GM19463 (cell line): ENCODE measurements around the gene PGP.

Experiments
- ATAC-seq: cut with Tn5 transposase; IDR thresholded peaks from one replicate; pipeline ENCODE4 v1.9.1; 2021; ENCODE audit warnings: mild to moderate bottlenecking, moderate library complexity; ENCODE audit not compliant: unreplicated experiment

PGP gene

GRCh38 chr16:2200313-2200712 is 14.3 kb downstream of the PGP start:
- ATAC-seq: no peak

- no peak for ATAC-seq
These were observed 15.0 kb downstream of the PGP start for GRCh38 chr16:2199621-2200139.

- no peak for ATAC-seq
These were observed 15.5 kb downstream of the PGP start for GRCh38 chr16:2199095-2199494.

DNA sequence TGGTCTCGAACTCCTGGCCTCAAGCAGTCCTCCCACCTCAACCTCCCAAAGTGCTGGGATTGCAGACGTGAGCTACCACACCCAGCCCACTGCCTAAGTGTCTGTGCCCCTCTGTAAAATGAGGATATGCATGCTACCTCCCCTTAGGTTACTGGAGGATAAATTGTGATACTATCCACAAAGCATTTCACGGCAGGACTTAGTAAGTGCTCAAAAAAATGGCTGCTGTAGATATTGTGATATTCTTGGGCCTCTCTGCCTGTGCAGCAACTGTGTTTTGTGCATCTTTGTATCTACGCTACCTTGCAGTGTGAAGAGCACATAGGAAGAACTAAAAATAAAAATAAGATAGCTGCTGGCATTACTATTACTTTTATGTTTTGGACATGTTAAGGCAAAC is 16.4 kb downstream of the PGP start:
- no peak for ATAC-seq

GRCh38 chr16:2197765-2198164 is 16.9 kb downstream of the PGP start:
- ATAC-seq: no peak

GRCh38 chr16:2196981-2197511 is 17.6 kb downstream of the PGP start:
- no peak for ATAC-seq

GRCh38 chr16:2196162-2196980 is 18.3 kb downstream of the PGP start, which contains the start of gene CASKIN1:
Gene CASKIN1, minus strand, starts transcription at chr16:2196605. Its CDS starts 173 bp downstream, at chr16:2196432.
- ATAC-seq: no peak

- no peak for ATAC-seq
These were observed 19.1 kb downstream of the PGP start for GRCh38 chr16:2195322-2196161.

DNA sequence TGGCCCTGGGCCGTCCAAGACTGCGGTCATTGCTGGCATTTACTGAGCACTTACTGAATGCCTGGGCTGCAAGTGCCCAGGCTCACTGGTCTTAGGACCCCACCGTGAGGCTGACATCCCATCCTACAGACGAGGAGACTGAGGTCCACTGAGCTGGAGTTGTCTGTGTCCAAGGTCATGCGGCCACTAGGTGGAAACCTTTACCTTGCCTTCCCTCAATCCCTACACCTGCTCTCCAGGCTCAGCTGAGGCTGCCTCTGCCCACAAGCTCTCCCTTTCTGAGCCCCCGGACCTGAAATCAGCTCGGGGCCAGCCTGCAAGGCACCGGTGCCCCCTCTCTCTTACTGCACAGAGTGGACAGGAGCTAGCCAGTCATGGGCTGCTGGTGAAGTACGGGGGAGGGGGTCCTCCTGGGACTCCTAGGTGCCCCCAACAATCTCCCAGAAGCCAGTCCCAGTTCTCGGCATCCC is 19.8 kb downstream of the PGP start:
- no peak for ATAC-seq

- ATAC-seq: no peak
These were observed 20.3 kb downstream of the PGP start for GRCh38 chr16:2194166-2194834.

- no peak for ATAC-seq
These were observed 23.3 kb downstream of the PGP start for GRCh38 chr16:2191446-2191706.

DNA sequence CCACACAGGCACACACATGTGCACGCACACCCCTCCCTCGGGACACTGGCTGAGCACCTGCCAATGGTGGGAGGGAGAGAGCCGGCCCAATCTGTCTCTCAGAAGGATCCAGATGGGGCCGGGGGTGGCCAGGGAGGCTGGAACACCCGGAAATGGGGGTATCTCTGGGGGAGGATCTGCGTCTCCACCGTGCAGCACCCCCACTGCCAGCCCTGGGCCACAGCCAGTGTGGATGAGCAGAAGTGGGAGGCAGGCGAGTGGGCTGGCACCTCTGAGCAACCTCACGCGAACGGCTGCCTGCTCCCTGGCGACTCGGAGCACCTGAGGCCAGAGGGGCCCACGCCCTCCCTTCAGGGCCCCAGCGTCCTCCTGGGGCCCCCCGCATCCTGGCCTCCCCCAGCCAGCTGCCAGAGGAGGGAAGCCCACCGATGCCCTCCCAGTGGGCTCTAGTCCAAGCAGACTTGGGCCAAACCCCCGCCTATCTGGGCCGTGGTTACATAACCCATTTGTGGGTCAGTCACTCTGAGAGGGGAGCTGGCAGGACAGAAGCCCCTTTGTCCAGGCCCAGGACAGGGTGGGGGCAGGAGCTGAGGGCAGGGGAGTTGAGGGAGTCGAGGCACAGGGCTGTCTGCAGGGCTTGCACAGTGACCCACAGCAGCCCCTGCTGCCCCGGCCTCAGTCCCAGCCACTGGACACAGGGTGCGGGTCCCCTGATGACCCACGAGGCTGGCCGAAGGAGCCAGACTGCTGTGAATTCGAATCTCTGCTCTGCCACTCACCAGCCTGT is 23.8 kb downstream of the PGP start:
- no peak for ATAC-seq

- ATAC-seq: no peak
These were observed 24.5 kb downstream of the PGP start for GRCh38 chr16:2190002-2190658.

GRCh38 chr16:2189252-2189893 is 25.3 kb downstream of the PGP start:
- ATAC-seq: no peak

- ATAC-seq: no peak
These were observed 26.2 kb downstream of the PGP start for GRCh38 chr16:2188395-2188794.

DNA sequence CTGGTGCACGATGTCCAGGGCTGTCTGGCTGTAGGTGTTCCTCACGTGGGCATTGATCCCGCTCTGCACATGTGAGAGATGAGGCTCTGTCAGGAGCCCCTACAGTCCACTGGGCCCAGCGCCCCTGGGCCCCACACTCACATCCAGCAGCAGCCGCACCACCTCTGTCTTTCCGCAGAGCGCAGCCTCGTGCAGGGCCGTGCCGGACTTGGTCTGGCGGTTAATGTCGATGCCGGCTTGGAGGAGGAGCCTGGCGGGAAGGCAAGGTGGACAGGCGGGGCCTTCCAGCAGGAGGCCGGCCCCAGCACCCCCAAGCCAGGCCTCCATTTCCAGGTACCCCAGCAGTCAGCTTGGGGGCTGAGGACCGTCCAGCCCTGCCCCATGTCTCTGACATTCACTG is 27.4 kb downstream of the PGP start:
- no peak for ATAC-seq

GRCh38 chr16:2186505-2186904 is 28.1 kb downstream of the PGP start:
- ATAC-seq: no peak

DNA sequence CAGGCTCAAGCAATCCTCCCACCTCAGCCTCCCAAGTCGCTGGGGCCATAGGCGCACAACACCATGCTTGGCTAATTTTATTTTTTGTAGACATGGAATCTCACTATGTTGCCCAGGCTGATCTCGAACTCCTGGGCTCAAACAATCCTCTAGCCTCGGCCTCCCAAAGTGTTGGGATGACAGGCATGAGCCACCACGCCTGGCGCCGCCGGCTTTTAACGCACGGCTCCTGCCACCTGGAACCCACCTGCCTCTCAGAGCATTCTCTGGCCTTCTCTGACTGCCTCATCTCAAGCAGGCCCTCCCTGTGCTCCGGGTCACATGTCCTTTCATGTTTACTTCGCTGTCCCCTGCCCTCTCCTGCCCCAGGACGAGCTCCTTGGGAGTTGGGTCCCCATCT is 28.6 kb downstream of the PGP start:
- no peak for ATAC-seq

- no peak for ATAC-seq
These were observed 29.7 kb downstream of the PGP start for GRCh38 chr16:2184962-2185361.
